Stimulated activated CD4-positive, alpha-beta T cell treated with anti-CD3 and anti-CD28 coated beads, TNF-alpha, amount 100 ng/mL, for 48 hours (primary cell): ENCODE measurements around the gene FOXK1.
A peak's percentile ranks its signal among the peaks of the same experiment; 100 is the strongest.
"Not testable (repeated sequence)": the region's sequence is repeated elsewhere in the genome, so short reads cannot be mapped to it uniquely, and the experiment has no call there.

Experiments used
- DNase-seq, 3 donors: peaks; one replicate each; pipeline ENCODE4 v3.0.0-alpha.2; 2020; ENCODE audit warnings: low read depth in 3 of 3

Gene FOXK1

DNA sequence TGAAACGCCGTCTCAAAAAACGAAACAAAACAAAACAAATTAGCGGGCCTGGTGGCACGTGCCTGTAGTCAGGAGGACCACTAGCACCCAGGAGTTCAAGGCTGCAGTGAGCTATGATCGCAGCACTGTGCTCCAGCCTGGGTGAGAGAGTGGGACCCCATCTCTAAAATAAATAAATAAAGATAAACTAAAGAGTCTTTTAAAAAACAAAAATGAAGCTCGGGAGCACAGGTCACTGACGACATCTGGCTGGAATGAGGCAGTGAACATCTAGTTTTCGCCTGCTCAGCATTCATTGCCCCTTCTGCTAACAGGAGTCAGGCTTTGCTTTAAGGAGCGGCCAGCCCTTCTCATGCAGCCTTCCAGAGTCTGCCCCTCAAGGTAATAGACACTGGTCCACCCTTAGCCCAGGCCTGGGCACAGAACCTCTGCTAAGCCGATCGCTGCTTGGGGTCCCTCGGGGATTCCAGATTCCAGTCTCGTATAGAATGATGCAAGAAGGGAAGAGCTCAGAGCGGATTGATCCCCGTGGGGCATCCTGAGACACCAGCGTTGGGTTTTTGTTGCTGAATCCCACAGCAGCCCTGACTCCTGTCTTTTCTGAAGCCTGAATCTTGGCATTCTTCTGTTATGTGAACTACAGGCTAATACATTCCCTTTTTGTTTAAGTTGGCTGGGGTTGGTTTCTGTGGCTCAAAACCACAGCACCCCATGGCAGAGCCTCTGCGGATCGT is 14.2 kb upstream of the FOXK1 start:
- no peak for DNase-seq

DNA sequence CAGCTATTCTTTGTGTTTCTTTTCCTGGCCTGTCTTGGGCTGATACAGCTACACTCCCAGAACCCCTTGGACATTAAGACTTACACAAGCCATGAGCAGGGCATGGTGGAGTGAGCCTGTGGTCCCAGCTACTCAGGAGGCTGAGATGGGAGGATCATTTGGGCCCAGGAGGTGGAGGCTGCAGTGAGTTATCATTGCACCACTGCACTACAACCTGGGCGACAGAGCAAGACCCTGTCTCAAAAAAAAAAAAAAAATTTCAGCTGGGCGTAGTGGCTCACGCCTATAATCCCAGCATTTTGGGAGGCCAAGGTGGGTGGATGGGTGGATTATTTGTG is 13.6 kb upstream of the FOXK1 start:
- no peak for DNase-seq

DNA sequence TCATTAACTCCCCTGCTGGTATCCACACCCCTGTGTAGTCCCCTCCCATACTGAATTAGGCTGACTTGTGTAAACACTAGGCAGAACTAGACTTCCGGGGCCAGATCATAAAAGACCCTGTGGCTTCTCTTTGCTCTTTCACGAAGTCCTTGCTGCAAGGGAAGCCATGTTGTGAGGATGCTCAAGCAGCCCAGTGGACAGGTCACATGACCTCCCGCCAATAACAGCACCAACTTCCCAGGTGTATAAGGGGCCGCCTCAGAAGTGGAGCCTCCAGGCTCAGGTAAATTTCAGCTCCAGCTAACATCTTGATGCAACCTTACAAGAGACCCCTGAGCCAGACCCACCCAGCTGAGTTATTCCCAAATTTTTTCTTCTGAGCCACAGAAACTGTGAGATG is 11.3 kb upstream of the FOXK1 start:
- no peak for DNase-seq

DNA sequence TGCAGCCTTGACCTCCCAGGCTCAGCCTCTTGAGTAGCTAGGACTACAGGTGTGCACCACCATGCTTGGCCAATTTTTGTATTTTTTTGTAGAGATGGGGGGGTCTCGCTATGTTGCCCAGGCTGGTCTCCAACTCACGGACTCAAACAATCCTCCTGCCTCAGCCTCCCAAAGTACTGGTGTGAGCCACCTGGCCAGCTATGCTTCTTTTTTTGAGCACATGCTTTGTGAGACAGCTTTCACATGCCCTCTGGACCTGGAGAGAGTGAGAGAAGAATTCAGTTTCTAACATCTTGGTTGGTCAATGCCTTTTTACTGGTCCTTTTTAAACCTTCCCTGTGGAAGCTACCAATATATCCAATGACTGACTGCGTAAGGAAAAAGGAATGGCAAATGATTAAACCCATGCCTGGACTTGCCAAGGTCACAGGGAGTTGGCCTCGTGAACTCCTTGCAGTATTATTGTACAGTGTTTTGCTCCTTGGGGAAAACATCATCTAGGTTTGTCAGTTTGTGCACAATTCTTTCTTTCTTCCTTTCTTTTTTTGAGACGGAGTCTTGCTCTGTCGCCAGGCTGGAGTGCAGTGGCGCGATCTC is 6.2 kb upstream of the FOXK1 start:
- no peak for DNase-seq

DNA sequence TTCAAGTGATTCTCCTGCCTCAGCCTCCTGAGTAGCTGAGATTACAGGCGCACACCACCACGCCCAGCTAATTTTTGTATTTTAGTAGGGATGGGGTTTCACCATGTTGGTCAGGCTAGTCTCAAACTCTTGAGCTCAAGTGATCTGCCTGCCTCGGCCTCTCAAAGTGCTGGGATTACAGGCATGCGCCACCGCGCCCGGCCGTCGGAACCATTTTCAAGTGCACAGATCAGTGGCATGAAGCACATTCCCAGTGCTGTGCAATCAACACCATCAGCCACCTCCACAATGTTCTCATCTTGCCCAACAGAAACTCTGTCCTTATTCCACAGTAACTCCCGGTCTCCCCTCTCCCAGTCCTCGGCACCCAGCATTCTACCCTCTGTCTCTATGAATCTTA is 4.6 kb upstream of the FOXK1 start:
- DNase-seq, result not testable (repeated sequence)

DNA sequence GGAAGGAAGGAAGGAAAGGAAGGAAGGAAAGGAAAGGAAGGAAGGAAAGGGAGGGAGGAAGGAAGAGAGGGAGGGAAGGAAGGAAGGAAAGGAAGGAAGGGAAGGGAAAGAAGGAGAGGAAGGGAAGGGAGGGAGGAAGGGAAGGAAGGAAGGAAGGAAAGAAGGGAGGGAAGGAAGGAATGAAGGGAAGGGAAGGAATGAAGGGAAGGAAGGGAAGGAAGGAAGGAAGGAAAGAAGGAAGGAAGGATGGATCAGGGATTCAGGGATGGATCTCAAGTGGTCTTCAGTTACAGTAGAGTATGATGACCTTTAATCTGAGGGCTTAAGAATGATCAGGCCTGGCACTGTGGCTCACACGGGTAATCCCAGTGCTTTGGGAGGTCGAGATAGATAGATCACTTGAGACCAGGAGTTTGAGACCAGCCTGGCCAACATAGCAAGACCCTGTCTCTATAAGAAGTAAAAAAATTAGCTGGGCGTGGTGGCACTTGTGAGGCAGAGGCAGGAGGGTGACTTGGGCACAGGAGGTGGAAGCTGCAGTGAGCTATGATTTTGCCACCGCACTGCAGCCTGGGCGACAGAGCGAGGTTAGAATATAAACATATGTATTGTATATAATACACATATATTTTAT is 760 bp upstream of the FOXK1 start:
- DNase-seq, result no peak

DNA sequence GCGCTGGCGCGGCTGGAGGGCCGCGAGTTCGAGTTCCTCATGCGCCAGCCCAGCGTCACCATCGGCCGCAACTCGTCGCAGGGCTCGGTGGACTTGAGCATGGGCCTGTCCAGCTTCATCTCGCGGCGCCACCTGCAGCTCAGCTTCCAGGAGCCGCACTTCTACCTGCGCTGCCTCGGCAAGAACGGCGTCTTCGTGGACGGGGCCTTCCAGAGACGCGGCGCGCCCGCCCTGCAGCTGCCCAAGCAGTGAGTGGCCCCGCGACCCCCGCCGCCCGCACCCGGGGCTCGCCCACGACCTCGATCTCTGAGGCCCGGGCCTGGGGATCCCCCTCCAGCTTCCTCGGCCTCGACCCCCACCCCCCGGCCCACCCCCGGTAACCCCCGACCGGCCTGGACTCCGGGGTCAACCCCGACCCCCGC is 537 bp downstream of the FOXK1 start:
- peak in 1 of 3 donors; percentile 25 for DNase-seq

DNA sequence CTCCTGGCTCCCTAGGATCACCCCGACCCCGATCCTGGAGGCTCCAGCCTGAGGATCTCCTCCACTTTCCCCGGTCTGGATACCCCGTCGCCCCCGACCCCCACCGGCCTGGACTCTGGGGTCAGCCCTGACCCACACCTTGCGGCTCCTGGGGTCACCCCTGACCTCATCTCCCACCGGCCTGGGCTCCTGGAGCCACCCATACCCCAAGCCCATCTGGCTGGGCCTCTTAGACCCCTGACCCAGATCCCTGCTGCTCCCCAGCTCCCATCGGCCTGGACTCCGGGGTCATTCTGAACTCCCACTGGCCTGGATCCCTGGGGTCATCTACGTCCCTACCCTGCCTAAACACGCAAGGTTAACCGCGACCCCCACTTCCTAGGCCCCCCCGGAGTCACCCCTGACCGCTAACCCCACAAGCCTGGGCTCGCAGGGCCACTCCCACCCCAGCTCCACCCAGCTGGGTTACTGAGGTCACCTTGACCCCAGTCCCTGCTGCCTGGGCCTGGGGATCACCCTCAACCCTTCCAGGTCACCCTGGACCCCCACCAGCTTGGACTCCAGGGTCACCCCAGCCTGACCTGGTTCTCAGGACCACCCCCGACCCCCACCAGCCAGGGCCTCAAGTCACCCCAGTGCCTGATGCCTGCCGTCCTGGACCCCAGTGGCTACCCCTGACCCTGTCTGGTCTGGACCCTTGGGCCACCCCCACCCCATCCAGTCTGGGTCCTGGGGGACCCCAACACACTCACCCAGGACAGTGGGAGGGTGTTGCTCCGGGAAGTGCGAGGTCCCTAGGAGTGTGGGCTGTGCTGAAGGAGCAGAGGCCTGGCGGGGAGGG is 1.2 kb downstream of the FOXK1 start:
- peak in 1 of 3 donors; percentile 5 for DNase-seq

DNA sequence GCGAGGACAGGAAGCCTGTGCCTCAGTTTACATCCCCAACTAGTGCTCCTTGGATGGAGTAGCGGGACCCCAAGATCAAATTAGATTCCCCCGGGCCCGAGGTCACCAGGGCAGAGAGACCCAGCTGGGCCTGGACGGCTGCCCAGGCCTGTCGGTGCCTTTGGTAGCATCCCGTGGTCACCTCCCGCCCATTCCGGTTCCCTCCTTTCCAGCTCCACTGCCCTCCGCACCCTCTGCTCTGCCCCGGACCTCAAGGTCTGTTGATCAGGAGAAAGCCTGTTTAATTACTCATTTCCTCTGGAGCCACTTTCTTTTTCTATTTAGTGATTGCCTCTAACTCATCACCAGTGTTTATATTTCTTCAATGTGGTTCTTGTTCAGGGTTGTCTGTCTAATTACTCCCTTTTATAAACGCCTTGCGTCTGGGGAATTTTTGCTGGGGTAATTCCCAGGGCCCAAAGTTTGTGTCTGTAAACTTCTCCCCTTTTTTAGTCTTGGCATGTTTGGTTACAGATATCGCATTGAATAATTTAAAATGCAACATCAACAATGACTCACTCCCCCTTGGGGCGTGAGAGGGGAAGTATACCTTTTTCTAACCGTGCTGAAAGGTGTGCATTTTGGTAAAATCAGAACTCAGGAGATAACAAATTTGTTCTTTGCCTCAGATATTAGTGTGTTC is 1.9 kb downstream of the FOXK1 start:
- peak in 1 of 3 donors; percentile 14 for DNase-seq

DNA sequence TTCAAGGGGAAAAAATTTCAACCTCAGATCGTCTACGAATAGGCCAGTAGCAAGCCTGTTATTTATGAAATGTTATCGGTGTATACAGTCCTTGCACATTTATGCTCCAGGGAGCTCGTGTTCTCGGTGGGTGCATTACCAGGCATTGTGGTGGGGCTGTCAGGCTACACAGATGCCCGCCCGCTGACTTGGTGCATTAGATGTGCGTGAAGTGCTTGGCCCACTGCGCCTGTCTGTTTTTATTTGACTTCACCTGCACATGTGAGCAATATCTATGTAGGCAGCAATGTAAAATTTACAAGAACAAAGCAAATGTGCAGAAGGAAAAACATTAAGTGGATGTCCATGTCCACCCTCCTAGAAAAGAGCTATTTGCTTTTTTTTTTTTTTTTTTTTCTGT is 2.8 kb downstream of the FOXK1 start:
- DNase-seq, result no peak

DNA sequence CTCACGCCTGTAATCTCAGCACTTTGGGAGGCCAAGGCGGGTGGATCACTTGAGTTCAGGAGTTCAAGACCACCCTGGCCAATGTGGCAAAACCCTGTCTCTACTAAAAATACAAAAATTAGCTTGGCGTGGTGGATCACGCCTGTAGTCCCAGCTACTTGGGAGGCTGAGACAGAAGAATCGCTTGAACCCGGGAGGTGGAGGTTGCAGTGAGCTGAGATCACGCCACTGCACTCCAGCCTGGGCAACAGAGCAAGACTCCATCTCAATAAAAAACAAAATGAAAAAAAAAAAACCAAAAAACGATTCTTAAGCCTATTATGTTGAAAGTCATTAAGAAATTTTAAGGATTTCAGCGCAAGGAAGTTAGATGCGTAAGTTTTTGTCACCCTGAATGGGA is 3.6 kb downstream of the FOXK1 start:
- not testable (repeated sequence) for DNase-seq

DNA sequence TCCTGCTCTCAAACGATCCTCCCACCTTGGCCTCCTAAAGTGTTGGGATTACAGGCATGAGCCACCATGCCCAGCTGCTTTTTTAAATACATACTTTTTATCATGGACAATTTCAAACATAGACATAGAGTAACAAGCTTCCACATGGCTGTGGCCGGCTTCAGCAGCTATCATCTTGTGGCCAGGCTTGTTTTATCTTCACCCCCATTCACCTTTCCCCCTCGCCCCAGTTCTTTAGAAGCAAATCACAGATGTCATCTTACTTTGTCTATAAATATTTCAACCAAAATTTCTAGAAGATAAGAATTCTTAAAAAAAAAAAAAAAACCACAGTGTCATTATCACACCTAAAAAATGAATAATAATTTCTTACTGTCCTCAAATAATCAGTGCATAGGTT is 5.9 kb downstream of the FOXK1 start:
- DNase-seq, result no peak

DNA sequence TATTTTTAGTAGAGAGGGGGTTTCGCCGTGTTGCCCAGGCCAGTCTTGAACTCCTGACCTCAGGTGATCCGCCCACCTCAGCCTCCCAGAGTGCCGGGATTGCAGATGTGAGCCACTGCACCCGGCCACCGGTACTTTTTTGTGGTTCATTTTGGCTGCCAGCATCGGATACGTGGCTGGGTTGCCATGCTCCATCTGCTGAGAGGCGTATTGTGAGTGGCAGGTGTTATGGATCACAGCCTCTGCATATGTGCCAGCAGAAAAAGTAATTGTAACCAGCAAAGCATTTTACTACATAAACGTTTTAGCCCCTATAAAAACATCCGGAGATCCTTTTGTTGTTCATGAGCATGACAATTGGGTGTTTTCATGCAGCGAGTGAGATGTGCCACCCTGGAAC is 7.1 kb downstream of the FOXK1 start:
- DNase-seq, result no peak

DNA sequence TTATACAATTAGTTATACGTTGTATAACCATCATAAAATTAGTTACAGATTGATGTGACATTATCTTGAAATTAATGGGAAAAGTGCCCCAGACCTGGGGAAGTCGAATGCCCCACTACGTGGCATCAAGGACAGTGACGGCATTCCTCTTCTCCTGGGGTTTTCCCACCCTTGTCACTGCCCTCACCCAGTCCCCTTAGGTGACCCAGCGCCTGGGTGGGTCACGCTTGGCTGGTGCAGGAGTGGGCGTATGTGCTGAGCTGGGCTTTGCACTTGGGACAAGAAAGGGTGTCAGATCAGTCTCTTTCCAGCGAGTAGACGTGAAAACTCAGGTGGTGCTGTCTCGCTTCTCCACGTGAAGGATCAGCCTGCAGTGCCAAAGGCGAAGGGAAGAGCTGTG is 7.6 kb downstream of the FOXK1 start:
- DNase-seq, result no peak

DNA sequence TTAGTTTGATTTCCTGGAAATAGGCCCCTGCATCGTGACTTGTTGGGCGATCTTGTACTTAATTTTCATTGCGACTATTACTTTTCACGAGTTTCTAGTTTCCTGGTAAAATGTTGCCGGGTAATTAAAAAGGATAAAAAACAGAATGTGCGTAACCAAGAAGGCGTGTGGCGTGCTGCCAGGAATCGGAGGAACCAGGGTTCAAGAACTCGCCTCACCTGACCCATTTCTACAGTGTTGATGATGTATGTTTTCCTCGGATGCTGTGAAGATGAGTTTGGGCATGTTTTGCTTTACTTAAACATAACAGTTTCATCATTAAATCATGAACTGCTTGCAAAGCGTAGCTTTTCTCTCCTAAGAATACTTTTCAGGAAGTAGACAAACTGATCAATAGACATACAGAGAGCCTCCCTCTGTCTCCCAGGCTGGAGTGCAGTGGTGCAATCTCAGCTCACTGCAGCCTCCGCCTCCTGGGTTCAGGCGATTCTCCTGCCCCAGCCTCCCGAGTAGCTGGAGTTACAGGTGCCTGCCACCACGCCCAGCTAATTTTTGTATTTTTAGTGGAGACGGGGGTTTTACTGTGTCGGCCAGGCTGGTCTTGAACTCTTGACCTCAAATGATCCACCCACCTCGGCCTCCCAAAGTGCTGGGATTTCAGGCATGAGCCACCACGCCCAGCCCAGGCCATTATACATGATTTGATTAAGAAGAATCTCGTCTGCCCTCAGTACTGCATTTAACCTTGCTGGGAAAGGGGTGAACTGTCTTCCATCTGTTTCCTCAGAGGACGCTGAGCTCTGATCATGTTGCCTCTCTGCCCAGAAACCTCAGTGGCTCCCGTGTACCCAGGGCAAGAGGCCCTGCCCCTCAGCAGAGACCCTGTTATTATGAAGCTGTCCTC is 9.1 kb downstream of the FOXK1 start:
- DNase-seq, result no peak

DNA sequence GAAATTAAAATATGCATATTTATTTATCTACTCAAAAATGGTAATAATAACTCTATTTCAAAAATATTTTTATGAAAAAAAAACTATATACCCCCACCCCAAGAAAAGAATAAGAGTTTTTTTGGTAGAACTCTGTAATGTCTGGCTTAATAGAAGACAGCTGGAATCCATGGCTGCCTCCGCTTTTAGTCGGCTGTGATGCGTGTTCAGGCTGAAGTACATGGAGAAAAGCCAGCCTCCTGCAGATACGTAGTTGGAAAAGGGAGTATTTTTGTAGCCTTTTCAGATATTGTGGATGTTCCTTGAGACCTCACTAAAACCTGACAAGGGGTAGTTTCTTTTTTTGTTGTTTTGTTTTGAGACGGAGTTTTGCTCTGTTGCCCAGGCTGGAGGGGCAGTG is 10.0 kb downstream of the FOXK1 start:
- DNase-seq, result no peak

DNA sequence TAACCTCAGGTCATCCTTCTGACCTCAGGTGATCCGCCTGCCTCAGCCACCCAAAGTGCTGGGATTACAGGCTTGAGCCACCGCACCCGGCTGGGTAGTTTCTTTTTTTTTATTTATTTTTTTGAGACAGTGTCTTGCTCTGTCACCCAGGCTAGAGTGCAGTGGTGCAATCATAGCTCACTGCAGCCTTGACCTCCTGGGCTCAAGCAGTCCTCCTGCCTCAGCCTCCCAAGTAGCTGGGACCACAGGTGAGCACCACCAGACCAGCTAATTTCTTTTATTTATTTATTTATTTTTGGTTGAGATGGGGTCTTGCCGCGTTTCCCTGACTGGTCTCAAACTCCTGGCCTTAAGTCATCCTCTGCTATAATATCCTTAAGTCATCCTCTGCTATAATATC is 10.5 kb downstream of the FOXK1 start:
- not testable (repeated sequence) for DNase-seq

DNA sequence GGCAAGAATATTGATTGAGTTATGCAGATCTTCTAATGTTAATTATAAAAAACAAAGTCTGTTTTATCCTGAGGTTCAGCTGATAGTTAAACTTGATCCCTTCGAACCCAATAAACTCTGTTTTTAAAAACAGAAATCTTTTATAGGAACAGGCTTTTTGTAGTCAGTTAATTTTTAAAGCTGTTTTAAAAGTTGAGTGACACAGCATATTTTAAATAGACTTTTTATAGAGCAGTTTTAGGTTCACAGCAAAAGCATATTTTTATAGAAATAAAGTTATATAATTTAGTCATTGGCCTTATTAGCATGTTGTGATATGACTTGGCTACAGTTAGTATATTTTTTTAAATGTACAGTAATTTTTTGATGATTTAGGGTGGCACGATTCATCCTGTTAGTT is 11.1 kb downstream of the FOXK1 start:
- no peak for DNase-seq

DNA sequence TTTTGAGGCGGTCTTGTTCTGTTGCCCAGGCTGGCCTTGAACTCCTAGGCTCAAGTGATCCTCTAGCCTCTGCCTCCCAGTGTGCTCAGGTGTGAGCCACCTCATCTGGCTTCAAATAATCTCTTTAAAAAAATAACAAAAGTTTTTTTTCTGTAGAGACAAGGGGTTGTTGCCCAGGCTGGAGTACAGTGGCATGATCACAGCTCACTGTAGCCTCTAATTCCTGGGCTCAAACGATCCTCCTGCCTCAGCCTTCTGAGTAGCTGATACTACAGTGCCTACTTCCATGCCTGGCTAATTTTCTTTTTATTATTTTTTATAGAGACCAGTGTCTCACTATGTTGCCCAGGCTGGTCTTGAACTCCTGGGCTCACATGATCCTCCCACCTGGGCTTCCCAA is 11.7 kb downstream of the FOXK1 start:
- no peak for DNase-seq

DNA sequence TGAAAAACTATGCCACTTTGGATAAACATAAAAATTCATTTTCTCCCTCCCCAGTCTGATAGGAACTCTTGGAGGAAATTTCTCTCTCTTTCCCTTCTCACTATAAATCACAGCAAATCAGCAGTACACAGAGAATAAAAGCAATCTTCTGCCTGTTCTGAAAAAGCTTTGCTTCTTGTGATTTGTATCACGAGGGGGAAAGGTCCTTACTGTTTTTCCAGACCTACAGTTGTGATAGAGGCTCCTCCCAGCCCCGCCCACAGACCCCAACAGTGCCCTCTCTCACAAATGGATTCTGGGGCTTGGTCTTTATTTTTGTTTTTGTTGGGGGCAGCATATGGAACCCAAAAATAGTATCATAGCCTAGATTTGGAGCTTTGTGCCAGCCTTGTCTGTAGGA is 12.2 kb downstream of the FOXK1 start:
- DNase-seq, result no peak

DNA sequence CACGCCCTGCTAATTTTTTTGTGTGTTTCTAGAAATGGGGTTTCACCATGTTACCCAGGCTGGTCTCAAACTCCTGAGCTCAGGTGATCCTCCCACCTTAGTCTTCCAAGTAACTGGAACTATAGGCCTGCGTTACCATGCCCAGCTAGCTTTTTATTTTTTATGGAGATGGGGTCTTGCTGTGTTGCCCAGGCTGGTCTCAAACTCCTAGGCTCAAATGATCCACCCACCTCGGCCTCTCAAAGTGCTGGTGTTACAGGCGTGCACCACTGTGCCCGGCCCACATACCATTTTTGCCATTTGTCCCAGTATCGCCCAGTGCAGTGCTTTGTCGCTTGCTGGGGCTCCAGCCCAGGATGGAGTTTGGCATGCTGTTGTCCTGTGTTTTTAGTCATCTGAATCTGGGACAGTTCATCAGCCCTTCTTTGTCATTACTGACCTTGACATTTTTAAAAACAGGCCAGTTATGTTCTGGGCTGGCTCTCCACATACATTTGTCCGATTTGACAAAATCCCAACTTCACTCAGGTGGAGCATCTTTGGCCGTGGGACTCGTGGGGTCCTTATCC is 16.7 kb downstream of the FOXK1 start:
- DNase-seq, result no peak
